Glutamatergic neuron (in vitro differentiated cells): Measurements from ENCODE around the gene LGR6. TPM values are rescaled to one million over a fixed set of nuclear protein-coding genes. Genes with fewer than 3 reads are reported as not detected.

Source experiments
- DNase-seq: peaks from one replicate; pipeline ENCODE4 v3.0.0; 2022
- H3K27ac Mint-ChIP-seq: one replicate; pipeline ENCODE4 v1.8.0; 2020; ENCODE audit warnings: mild to moderate bottlenecking, mixed read lengths, inconsistent platforms; ENCODE audit not compliant: unreplicated experiment
- H3K27me3 Mint-ChIP-seq: one replicate; pipeline ENCODE4 v1.8.0; 2020; ENCODE audit warnings: mild to moderate bottlenecking, moderate library complexity, mixed read lengths, inconsistent platforms; ENCODE audit not compliant: unreplicated experiment
- H3K36me3 Mint-ChIP-seq: one replicate; pipeline ENCODE4 v1.8.0; 2020; ENCODE audit warnings: mild to moderate bottlenecking, mixed read lengths, inconsistent platforms; ENCODE audit not compliant: unreplicated experiment
- H3K4me1 Mint-ChIP-seq: one replicate; pipeline ENCODE4 v1.8.0; 2020; ENCODE audit warnings: mild to moderate bottlenecking, low read depth, mixed read lengths, inconsistent platforms; ENCODE audit not compliant: unreplicated experiment
- H3K4me3 Mint-ChIP-seq: one replicate; pipeline ENCODE4 v1.8.0; 2020; ENCODE audit warnings: mild to moderate bottlenecking, mixed read lengths, inconsistent platforms; ENCODE audit not compliant: unreplicated experiment
- H3K9me3 Mint-ChIP-seq: one replicate; pipeline ENCODE4 v1.8.0; 2020; ENCODE audit warnings: mild to moderate bottlenecking, moderate library complexity, mixed read lengths, inconsistent platforms; ENCODE audit not compliant: unreplicated experiment
- CTCF ChIP-seq: fragments of 200-600 bp; sonication (generic); IDR thresholded peaks from one replicate; pipeline ENCODE4 v1.5.0; 2021; ENCODE audit not compliant: partially characterized antibody, unreplicated experiment
- total RNA-seq: library from RNA; stranded (reverse); fragmentation: NEBNext Ultra II Directional; extraction: Animal tissue kit (Norgen Biotek cat#: 25700); gene quantifications from one replicate; pipeline ENCODE4 v1.2.1, GENCODE V29; 2021; ENCODE audit not compliant: unreplicated experiment

Gene LGR6
- total RNA-seq, 1 donor from 2014 or later: 0.37 TPM

DNA sequence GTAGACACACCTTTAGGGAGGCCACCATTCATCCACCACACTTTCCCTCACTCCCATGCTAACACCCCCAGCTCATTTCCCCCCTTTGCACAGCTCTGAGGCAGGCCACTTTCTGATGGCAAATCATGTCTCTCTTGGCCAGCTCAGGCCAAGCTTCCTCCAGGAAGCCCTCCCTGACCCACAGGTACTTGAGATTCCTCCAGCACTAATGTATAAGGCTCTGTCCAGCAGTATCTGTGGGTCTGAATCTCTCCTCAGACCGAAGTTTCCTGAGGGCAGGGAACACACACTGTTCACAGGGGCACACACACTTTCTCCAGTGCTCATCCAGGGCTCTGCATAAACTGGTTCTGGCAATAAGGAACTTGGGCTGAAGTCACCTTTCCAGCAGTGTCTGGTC is 19.2 kb downstream of the LGR6 start:
- H3K9me3 Mint-ChIP-seq: peaks cover 4% of the 10 kb centered on the region
- TF ChIP-seq CTCF: no peak
- H3K36me3 Mint-ChIP-seq: peaks cover 11% of the 10 kb centered on the region
- H3K27me3 Mint-ChIP-seq: peaks cover 31% of the 10 kb centered on the region
- no peak overlapping the region for H3K4me3 Mint-ChIP-seq
- no peaks in the 10 kb centered on the region for H3K4me1 Mint-ChIP-seq
- no peak for DNase-seq
- no peak overlapping the region for H3K27ac Mint-ChIP-seq

DNA sequence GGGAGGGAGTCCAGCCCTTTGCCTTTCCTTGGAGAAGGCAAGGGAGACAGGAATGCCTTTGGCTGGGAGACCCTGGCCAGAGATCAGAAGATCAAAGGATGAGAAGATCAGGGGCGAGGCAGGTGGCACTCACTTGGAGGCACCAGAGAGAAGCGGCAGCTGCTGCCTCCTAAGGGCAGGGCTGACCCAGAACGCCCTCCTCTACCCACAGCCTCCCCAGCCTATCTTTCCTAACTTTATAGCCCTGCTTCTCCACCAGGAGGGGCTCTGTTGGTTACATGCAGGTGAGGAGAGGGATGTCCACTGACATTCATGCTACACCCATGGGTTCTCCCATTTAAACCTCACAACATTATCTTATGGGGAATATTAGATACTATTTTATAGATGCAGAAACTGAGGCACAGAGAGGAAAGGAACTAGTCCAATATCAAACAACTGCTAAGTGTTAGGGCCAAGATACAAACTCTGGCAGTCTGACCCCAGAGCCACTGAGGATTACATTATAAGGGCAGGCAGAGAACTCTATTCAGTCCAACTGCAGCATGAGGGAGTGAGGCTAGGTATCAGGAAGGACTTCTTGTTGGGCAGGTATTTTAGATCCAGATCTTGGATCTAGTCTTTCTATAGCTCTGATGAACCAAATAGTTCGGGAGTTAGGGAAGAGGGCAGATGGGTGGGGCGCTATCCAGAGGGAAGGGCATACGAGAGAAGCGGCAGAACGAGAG is 19.9 kb downstream of the LGR6 start:
- Mint-ChIP-seq H3K27ac (no peak overlapping the region), H3K4me1 (no peaks in the 10 kb centered on the region), H3K9me3 (peaks cover 4% of the 10 kb centered on the region), H3K27me3 (peaks cover 31% of the 10 kb centered on the region), H3K36me3 (peaks cover 11% of the 10 kb centered on the region), H3K4me3 (peak overlapping the region; percentile 80)
- no peak for DNase-seq
- no peak for TF ChIP-seq CTCF

GRCh38 chr1:202214089-202214843 is 20.7 kb downstream of the LGR6 start:
- H3K4me1 Mint-ChIP-seq: no peaks in the 10 kb centered on the region
- peaks cover 31% of the 10 kb centered on the region for H3K27me3 Mint-ChIP-seq
- DNase-seq: no peak
- H3K36me3 Mint-ChIP-seq: peaks cover 11% of the 10 kb centered on the region
- peaks cover 4% of the 10 kb centered on the region for H3K9me3 Mint-ChIP-seq
- no peak overlapping the region for H3K27ac Mint-ChIP-seq
- no peak for TF ChIP-seq CTCF
- peak overlapping the region; percentile 80 for H3K4me3 Mint-ChIP-seq

- H3K27ac Mint-ChIP-seq: no peak overlapping the region
- no peak for DNase-seq
- H3K4me3 Mint-ChIP-seq: no peak overlapping the region
- H3K36me3 Mint-ChIP-seq: peaks cover 11% of the 10 kb centered on the region
- H3K4me1 Mint-ChIP-seq: no peaks in the 10 kb centered on the region
- peaks cover 4% of the 10 kb centered on the region for H3K9me3 Mint-ChIP-seq
- no peak for TF ChIP-seq CTCF
- H3K27me3 Mint-ChIP-seq: peaks cover 33% of the 10 kb centered on the region
These were observed 22.0 kb downstream of the LGR6 start for GRCh38 chr1:202215472-202216130.

DNA sequence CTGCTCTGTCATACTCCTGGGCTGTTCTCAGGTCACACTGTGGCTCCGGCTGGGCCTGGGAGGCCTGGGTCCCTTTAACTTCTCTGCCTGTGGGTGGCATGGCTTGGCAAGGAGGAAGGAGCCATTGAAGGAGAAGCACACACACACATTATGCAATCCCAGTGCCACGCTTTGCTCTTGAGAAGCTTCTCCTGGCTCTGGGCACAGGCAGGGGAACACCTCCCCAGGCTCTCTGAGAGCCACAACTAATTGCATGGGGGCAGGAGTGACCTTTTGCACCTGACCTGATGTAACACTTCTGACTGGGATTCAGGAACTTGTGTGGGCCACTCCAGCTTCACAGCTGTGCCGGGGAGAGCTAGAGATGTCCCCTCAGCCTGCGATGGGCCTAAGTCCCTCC is 23.1 kb downstream of the LGR6 start:
- TF ChIP-seq CTCF: no peak
- peaks cover 11% of the 10 kb centered on the region for H3K36me3 Mint-ChIP-seq
- peaks cover 31% of the 10 kb centered on the region for H3K27me3 Mint-ChIP-seq
- no peak overlapping the region for H3K4me3 Mint-ChIP-seq
- no peak for DNase-seq
- H3K4me1 Mint-ChIP-seq: peaks cover 5% of the 10 kb centered on the region
- no peak overlapping the region for H3K27ac Mint-ChIP-seq
- peaks cover 4% of the 10 kb centered on the region for H3K9me3 Mint-ChIP-seq
